Mesenteric fat pad (tissue), 1 donor: ENCODE measurements around the gene GNG5. TPM values are rescaled to one million over a fixed set of nuclear protein-coding genes. Genes with fewer than 3 reads are reported as not detected.
"Not testable (repeated sequence)": the region's sequence is repeated elsewhere in the genome, so short reads cannot be mapped to it uniquely, and the experiment has no call there.

ENCODE experiments used
- DNase-seq: peaks from one replicate; pipeline ENCODE4 v3.0.0-alpha.2; 2020; ENCODE audit warnings: low spot score
- long read RNA-seq: library from polyadenylated mRNA; unstranded; transcript quantifications from one replicate; pipeline ENCODE4 v2.0.0, GENCODE V29; 2020
- total RNA-seq: library from RNA; stranded (reverse); fragmentation: NEBNext Ultra II Directional; extraction: Animal tissue kit (Norgen Biotek cat#: 25700); gene quantifications from one replicate; pipeline ENCODE4 v1.2.1, GENCODE V29; 2021
- donor health status: DM: yes; HTN: yes; CAD: no.

GNG5 gene
- total RNA-seq = 84.8 TPM
- long read RNA-seq, transcript GNG5-201 (3 exons, 920 nt) = major isoform, 38 of 39 reads
- long read RNA-seq, partial matches to known transcripts = 0 of 39 reads
- long read RNA-seq, other reads (novel, unspliced or antisense) = 0 of 39 reads

DNA sequence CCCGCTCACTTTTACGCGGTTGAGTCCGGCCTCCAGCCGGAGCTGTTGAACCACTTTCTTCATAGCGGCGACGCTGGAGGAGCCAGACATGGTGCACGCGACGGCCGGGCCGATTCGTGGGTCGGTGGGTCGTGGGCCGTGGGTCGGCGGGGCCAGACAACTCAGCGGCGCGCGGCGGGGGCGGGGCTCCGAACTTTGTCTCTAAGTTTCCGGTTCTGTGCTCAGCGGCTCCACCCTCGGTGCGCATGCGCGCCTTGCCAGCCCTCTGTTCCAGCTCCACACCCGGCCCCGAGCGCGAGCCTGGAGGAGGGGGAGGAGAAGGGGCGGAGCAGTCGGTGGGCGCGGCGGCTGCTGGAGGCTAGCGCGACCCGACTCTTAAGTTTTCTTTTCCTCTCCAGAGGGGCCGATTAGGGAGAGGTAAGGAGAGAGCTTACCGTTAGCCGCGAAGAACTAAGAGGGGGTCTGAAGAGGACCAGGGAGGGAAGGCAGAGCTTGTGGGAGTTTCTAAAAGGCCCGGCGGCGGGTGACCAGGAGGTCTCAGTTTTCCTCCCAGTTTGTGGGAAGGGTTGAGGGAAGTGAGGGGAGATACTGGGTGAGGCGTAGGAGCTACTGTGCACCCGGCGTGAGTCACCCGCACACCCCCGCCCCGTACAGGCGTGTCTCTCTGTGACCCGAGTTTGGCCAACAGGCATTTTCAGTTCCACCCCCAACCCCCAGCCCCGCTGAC, at the start of gene GNG5, which contains the start of gene SPATA1:
Gene GNG5, minus strand, starts transcription at position 580 of the 727 bp plus-strand sequence. Its CDS starts 490 bp downstream, at position 90.
Gene SPATA1, plus strand, starts transcription at position 385 of the 727 bp plus-strand sequence. CDS start 9,974 bp downstream, outside the sequence.
- DNase-seq = peak; percentile 100

DNA sequence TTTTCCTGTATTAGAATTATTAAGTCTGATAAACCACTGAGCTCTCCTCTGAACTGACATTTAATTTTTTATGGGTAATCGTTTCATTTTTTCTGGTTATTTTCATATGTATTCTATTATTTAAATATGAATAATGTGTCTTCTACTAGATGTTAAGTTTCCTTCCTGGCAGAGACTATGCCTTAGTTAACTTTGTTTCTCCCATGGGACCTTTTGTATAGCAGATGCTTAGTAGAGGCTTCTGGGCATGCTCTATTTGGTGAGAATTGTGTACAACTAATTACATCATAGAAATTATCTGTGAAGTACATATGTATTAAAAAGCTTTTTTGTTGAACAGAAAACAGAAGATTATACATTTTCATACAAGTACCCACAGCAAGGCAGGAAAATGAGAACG, 44.4 kb upstream of the GNG5 start:
- DNase-seq = no peak

DNA sequence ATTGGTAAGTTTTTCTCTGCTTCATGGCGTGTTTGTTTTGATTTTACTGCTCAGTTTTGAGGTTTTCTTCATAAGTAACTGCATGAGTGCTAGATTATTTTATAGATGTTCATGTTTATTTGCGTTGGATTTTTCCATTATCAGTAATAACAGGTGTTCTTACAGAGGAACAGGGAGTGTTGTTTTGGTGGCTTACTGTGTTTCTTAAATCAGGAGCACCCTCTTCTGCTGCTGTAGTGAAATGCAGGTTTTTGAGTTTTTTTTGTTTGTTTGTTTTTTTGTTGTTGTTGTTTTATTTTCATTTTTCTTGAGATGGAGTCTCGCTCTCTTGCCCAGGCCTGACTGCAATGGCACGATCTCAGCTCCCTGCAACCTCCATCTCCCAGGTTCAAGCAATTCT, 35.3 kb upstream of the GNG5 start:
- no peak for DNase-seq

DNA sequence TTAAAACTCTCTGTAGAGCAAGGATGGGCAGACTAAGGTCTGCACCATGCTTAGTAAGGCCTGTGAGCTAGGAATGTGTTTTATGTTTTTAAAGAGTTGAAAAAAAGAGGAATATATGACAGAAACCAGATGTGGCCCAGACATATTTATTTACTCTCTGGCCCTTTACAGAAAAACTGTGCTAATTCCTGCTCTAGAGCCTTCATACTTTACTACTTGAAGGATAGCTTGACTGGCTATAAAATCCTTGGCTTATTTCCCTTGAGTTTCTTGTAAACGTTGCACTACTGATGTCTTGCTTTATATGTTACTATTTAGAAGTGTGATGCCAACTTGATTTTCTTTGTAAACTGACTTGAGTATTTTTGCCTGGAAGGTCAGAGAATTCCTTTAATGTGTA, 34.4 kb upstream of the GNG5 start:
- no peak for DNase-seq

DNA sequence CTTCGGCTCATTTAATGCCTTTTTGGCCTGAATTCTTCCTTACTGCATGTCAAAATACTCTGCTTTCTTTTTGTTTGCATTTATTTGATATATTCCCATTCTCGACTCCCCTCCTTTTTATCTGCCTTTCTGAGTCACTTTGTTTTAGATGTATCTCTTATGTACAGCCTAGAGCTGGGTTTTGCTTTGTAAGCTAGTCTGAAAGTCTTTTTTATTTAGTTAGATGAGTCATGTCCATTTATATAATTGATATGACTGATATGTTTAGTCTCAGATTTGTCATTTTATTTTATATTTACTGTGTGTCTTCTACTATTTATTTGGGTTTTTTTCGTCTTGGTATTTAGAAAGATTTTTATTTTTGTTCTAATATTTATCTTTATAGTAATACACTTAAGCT, 33.6 kb upstream of the GNG5 start:
- DNase-seq = no peak

DNA sequence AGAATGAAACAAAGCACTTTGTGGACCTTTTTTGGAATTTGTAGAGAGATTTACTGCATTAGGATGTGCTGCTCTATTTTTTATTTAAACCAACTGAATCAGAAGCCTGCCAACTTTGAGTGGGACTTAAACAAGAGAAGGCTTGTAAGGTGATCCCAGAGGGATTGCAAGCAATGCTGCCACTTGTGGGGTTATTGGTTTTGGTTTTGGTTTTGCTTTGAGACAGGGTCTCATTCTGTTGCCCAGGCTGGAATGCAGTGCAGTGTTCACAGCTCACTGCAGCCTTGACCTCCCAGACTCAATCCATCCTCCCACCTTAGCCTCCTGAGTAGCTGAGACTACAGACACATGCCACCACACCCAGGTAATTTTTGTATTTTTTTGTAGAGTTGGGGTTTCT, 32.2 kb upstream of the GNG5 start:
- DNase-seq = no peak

DNA sequence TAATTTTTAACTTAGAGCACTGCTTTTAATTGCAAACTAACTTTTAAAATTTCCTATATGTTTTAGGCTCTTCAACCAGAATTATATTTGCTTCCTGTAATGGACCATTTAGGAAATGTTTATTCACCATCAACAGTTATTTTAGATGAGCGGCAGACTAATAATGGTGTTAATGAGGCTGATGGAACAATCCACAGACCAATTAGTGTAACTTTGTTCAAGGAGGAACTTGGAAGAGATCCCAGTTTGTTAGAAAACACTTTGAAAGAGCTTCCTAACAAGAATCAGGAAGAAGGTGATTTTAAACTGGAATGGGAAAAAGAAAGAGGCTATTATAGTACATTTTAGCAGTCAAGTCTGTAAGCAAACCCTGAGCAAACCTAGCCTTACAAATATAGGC, 19.4 kb upstream of the GNG5 start:
- DNase-seq = no peak

DNA sequence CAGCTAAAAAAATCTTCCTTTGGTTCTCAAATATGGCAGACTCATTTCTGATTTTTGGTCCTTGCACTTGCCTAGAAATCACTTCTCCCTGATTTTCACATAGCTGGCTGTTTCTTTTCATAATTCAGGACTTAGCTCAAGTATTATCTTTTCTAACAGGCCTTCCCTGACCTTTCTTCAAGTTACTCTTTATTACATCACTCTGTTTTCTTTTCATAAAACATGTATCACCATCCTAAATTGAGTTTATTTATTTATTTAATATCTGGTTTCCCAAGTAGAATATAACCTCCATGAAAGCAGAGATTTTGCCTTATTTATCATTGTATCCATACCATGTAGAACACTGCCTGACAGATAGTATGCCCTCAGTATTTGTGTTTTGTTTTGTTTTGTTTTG, 18.2 kb upstream of the GNG5 start:
- no peak for DNase-seq

DNA sequence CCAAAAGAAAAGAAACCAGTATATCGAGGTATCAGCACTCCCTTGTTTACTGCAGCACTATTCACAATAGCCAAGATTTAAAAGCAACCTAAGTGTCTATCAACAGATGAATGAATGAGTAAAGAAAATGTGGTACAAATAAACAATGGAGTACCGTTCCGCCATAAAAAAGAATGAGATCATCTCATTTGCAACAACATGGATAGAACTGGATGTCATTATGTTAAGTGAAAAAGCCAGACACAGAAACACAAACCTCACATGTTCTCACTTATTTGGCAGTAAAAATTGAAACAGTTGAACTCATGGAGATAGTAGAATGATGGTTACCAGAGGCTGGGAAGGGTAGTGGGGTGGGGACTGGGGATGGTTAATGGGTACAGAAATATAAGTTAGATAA, 4.3 kb upstream of the GNG5 start:
- DNase-seq = no peak

DNA sequence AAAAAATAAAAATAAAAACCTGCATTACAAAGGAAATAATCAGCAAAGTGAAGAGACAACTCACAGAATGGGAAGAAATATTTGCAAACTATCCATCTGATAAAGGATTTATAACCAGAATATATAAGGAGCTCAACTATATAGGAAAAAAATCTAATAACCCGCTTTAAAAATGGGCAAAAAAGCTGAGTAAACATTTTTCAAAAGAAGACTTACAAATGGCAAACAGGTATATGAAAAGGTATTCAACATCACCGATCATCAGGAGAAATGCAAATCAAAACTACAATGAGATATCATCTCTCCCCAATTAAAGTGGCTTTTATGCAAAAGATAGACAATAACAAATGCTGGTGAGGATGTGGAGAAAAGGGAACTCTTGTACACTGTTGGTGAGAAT, 3.8 kb upstream of the GNG5 start:
- DNase-seq = no peak

DNA sequence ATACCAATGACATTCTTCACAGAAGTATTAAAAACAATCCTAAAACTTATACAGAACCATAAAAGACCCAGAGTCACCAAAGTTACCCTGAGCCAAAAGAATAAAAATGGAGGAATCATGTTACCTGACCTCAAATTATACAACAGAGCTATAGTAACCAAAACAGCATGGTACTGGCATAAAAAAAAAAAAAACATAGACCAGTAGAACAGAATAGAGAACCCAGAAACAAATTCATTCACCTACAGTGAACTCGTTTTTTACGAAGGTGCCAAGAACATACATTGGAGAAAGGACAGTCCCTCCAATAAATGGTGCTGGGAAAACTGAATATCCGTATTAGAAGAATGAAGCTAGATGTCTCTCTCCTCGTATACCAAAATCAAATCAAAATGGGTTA, 2.6 kb upstream of the GNG5 start:
- no peak for DNase-seq

DNA sequence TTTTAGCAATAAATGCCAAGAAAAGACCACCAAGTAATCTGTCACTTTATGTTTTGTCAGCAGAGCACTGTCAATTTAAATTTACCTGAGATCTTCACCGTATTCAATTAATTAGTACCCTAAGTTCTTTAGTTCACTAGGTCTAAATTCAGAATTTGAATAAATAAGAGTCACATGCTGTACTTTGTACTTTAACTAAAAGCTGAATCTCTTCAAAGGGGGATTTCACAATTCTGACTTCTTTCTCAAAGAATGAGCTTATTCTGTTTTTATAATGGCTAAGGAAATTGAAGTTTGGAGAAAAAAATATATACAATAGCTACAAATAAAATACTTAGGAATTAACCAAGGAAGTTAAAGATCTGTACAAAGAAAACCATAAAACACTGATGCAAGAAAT, 2.1 kb upstream of the GNG5 start:
- DNase-seq = no peak

DNA sequence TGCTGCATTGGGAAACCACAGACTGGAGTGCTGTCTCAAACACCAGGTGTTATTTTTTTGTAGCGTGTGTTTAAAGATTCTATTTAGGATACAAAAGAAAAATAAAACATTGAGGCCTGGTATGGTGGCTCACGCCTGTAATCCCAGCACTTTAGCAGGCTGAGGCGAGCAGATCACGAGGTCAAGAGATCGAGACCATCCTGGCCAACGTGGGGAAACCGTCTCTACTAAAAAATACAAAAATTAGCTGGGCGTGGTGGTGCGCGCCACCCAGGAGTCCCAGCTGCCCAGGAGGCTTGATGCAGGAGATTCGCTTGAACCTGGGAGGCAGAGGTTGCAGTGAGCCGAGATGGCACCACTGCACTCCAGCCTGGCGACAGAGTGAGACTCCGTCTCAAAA, 1.5 kb upstream of the GNG5 start:
- not testable (repeated sequence) for DNase-seq

DNA sequence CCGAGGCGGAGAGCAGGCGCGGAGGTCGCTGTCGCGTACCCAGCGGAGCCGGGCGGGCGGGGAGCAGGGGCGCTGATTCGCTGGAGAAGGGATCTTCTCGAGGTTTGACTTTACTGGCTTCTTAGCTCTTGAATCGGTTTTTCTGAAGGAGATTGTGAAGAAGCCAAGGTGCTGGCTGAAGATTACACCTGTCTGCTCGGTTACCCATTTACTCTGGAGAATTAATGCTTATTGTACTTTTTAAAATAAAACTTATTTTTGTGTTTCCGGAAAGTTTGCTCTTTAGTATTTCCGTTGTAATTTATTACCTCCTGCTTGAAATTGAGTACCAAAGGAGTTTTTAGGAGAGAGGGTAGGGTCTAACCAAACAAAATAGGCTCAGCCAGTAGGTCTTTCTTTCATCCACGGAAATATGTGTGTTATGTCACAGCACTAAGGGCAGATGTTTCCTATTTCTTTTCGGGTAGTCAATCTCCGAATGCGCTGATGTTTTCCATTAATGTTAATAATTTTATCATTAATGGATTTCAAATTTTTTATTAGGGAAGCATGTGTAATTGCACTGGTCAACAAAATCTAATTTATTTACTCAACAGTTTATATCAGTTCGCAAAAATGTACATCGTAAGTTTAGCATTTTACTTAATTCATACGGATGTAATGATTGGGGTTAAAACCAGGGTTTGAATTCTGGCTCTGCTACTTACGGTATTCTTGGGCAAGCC, 510 bp upstream of the GNG5 start:
- no peak for DNase-seq

DNA sequence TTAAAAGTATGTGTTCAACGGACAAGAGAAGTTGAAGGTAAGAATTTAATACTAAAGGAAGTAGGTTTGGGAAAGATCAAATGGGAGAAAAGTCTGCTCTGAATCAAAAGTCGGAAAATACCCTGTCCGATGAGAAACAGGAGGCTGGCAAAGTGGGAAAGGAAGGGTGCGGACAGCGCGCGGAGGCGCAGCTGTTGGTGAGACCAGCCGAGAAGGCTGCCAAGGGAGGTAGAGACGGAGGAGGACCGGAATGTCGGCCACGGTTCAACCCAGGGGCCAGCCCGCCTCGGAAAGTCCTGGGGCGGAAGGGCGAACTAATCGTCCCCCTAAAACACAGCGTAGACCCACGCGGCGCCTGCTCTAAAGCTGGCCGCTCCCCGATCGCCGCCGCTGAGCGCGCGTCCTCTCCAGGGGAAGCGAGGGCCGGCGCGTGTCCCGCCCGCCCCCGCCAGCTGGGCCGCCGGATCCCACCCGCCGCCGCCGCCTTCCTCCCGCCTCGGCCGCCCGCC, 834 bp downstream of the GNG5 start:
- no peak for DNase-seq

DNA sequence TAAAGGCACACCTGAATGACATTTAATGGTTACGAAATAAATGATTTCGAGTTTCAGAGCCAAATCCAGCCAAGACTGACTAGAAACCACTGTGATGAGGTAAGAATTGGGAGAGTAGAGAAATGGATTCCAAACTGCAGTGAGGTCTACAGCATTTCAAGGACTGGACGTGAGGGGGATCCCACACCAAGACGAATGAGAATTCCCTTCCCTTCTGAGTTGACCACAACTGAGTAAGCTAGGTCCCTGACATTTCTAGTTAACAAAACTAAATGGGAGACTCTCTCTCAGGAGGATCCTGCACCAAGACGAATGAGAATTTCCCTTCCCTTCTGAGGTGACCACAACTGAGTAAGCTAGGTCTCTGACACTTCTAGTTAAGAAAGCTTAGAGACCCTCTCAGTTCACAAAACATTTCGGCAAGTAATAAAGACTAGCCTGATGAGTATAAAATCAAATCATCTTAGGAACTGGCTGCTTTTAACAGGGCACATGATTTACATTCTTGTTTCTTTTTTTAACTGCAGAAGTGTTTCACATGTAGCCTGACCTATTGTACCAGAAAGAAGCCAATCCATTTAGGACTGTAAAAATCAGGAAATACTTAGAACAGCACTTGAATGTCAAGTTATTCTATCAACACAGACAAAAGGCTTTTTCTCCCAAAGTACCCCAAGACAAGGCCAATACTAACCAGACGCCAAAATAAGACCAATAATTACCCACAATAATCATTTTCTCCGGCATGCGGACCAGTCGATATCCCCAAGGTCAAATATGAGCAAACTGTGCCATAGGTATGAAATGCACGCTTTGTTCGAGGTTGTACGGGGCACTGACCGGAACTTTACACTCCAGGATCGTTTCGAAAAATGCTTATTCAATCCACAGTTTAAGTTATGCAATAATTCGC, 1.5 kb downstream of the GNG5 start:
- DNase-seq = no peak

DNA sequence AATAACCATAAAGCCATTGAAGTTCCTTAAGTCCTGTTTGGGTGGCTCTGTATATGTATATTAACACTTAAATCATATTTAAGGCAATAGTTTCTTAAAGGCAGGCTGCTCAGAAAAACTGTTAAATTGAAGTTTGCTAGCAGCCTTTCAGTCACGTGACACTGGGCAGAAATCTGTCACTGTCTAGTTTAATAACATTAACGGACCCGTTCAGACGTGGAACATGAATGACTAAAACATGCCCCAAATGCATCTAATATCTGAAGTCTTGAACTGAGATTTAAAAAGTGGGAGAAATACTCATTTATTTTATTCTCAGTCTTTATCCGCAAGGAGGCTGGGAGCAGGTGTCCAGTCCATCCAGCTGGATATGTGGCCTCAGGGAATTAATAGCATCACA, 3.5 kb downstream of the GNG5 start:
- no peak for DNase-seq

DNA sequence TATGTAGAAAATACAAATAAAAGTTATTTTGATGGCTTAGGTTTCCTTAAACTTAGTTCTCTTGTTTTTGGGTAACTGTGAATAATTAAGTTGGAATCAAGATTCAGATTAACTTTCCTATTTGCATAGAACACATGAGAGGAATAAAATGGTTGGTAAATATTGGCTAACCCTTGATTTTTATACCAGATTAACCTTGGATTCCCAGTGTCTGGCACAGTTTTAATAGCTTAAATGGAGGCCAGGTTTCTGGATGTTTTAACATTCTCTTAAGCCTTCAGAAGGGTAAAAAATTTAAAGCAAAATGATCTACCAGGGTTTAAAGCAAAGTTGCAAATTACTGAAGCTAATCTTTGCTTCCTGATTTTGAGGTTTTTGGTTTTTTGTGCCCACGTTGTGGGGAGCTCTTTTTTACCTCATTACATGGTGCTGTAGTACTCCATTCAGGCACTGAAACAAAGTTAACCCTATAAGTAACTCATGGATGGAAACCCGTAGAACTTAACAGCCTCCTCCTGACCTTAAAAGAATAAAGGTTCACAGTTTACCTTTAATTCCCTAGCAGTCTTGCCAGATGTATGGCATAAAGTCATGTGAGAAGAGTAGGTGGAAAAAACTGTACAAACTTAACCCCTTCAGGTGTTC, 8.6 kb downstream of the GNG5 start:
- no peak for DNase-seq

DNA sequence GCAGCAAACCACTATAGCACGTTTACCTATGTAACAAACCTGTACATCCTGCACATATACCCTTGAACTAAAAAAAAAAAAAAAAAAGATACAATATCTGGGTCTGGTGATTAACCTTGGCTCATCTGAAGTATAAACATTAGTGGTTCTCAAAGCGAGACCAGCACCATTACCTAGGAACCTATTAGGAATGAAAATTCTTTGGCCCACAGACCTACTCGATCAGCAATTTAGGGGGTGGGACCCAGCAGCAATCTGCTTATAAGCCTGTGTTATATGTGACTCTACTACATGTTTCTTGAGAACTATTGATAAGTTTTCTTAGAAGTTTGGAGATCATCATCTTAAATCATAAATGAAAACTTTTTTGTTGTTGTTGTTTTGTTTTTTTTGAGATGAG, 9.9 kb downstream of the GNG5 start:
- no peak for DNase-seq

DNA sequence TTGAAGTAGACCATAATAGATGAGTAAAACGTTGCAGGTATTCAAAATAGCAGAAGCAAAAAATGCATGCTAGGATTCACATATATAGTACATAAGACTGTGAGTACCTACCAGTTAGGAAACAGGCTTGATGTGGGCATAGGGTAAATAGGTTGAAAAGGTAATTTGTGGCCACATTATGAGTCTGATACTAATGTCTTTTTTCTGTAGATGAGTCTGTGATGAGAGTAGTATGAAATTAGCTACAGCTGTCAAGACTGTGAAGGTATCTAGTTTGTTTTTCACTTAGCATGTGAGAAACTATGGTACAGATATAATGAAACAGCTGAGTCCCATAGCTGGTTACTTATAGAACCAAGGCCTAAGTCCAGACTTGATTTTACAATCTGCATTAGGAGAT, 12.6 kb downstream of the GNG5 start:
- DNase-seq = no peak

DNA sequence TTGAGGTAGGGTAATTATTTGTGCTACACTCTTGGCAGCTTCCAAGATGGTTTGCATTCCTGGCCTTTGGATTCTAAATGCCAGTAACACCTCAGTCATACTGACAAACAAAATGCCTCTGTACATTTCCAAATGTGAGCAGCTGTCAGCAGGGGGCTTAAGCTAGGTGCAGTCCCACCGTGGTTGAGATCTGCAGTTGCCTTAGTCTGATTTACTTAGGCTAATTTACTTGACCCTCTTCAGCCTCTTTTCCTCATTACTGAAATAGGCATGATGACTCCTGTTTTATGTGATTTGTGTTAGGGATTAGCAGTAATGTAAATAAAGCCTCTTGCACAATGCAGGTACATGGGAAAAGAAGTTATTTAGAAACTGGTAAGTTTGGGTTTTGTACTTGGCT, 13.7 kb downstream of the GNG5 start:
- no peak for DNase-seq
